Mesendoderm (in vitro differentiated cells): ENCODE data around the gene CFAP99.
"Not testable (repeated sequence)": the region's sequence is repeated elsewhere in the genome, so short reads cannot be mapped to it uniquely, and the experiment has no call there.

ENCODE experiments used
- DNase-seq: peaks from one replicate; pipeline ENCODE4 v3.0.0; 2013
- H2AK5ac ChIP-seq: 2 replicates; pipeline ENCODE4 v1.6.1; 2013; ENCODE audit warnings: low read length, inconsistent platforms
- H2BK120ac ChIP-seq: 2 replicates; pipeline ENCODE4 v1.6.1; 2013; ENCODE audit warnings: low read depth, mild to moderate bottlenecking, low read length, moderate library complexity, mixed read lengths
- H2BK15ac ChIP-seq: replicated peaks from 2 replicates; pipeline ENCODE4 v1.6.1; 2013; ENCODE audit warnings: low read depth, mild to moderate bottlenecking, moderate library complexity
- H2BK5ac ChIP-seq: 2 replicates; pipeline ENCODE4 v1.6.1; 2013; ENCODE audit warnings: low read length, inconsistent platforms
- H3K18ac ChIP-seq: 2 replicates; pipeline ENCODE4 v1.6.1; 2013; ENCODE audit warnings: mild to moderate bottlenecking, low read length, mixed read lengths
- H3K23ac ChIP-seq: one replicate; pipeline ENCODE4 v1.6.1; 2013; ENCODE audit warnings: low read length
- H3K27ac ChIP-seq: 2 replicates; pipeline ENCODE4 v1.5.1; 2013; ENCODE audit warnings: low read depth, mild to moderate bottlenecking, inconsistent platforms, low read length, moderate library complexity
- H3K27me3 ChIP-seq: 2 replicates; pipeline ENCODE4 v1.6.1; 2013; ENCODE audit warnings: low read length, control low read depth, mild to moderate bottlenecking, inconsistent platforms; ENCODE audit not compliant: insufficient read depth, poor library complexity
- H3K36me3 ChIP-seq: 2 replicates; pipeline ENCODE4 v1.6.1; 2013; ENCODE audit warnings: low read length, inconsistent platforms; ENCODE audit not compliant: control insufficient read depth, insufficient read depth
- H3K4ac ChIP-seq: one replicate; pipeline ENCODE4 v1.6.1; 2013; ENCODE audit warnings: low read depth, mild to moderate bottlenecking, low read length, moderate library complexity
- H3K4me1 ChIP-seq: 2 replicates; pipeline ENCODE4 v1.6.1; 2013; ENCODE audit warnings: low read depth, low read length, inconsistent platforms; ENCODE audit not compliant: control insufficient read depth
- H3K4me2 ChIP-seq: 2 replicates; pipeline ENCODE4 v1.6.1; 2013; ENCODE audit warnings: low read length
- H3K4me3 ChIP-seq: 2 replicates; pipeline ENCODE4 v1.5.1; 2013; ENCODE audit warnings: mild to moderate bottlenecking, low read length
- H3K56ac ChIP-seq: one replicate; pipeline ENCODE4 v1.6.1; 2013; ENCODE audit warnings: low read length
- H3K79me1 ChIP-seq: 2 replicates; pipeline ENCODE4 v1.6.1; 2013; ENCODE audit warnings: low read length, inconsistent platforms
- H3K79me2 ChIP-seq: 2 replicates; pipeline ENCODE4 v1.6.1; 2013; ENCODE audit warnings: mild to moderate bottlenecking, low read length; ENCODE audit not compliant: control insufficient read depth, insufficient read depth
- H3K9ac ChIP-seq: 2 replicates; pipeline ENCODE4 v1.6.1; 2013; ENCODE audit warnings: low read length, inconsistent platforms
- H4K5ac ChIP-seq: one replicate; pipeline ENCODE4 v1.6.1; 2013; ENCODE audit warnings: low read length
- H4K8ac ChIP-seq: one replicate; pipeline ENCODE4 v1.6.1; 2013; ENCODE audit warnings: low read depth, mild to moderate bottlenecking, control low read depth, low read length, moderate library complexity
- WGBS: extraction: QIAGEN DNeasy Blood & Tissue Kit; methylation state at CpG from one replicate; pipeline ENCODE4 v1.1.7; 2013; ENCODE audit warnings: low lambda C conversion rate, missing lambda C conversion rate; ENCODE audit not compliant: insufficient coverage; ENCODE audit errors: extremely low coverage; 5-methylcytosine and 5-hydroxymethylcytosine counted together

CFAP99 gene

DNA sequence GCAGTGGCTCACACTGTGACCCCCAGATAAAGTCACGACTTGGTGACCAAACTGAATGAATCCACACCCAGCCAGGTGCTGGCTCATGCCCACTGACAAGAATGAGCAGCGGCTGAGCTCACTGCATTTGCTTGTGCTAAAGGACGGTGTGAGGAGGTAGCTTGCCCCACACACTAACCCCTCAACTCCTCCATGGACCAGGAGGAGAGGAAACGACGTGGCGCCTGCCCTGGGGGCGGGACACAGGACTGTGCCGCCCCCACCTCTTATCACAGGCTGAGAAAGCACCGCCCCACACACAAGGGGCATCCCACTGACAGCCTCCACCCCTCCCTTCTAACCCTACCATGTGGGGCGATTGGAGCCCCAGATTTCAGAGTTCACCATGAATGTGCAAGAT, 43.3 kb upstream of the CFAP99 start:
- Histone ChIP-seq H3K4me3 (no peak overlapping the region), H3K56ac (no peak overlapping the region), H3K4me1 (no peaks in the 10 kb centered on the region), H3K18ac (no peak overlapping the region), H2BK5ac (no peak overlapping the region), H3K9ac (no peak overlapping the region), H2BK15ac (no peak overlapping the region), H3K4ac (no peak overlapping the region), H3K27me3 (no peaks in the 10 kb centered on the region), H4K8ac (no peak overlapping the region), H3K27ac (no peak overlapping the region), H3K23ac (no peak overlapping the region), H3K79me2 (no peaks in the 10 kb centered on the region), H3K4me2 (no peak overlapping the region), H4K5ac (no peak overlapping the region), H2BK120ac (no peak overlapping the region), H3K36me3 (no peaks in the 10 kb centered on the region), H3K79me1 (no peaks in the 10 kb centered on the region), H2AK5ac (no peak overlapping the region)
- DNase-seq, result no peak
- WGBS, result no CpG with 5 or more reads among the region's 10 CpGs

DNA sequence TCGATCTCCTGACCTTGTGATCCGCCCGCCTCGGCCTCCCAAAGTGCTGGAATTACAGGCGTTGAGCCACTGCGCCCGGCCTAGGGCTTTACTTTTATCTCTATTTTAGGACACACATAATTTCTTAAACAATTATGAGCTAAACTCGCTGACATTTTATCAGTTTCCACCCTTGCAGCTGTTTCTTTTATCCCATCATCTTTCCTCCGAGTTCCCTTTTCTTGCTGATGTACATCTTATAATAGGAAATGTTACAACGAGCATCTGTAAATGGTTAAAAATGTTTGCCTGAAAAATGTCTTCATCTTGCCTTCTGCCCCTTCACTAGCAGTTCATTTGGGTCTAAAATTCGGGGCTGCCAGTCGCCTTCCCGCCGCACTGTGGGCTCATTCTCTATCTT, 41.5 kb upstream of the CFAP99 start:
- H3K4ac ChIP-seq, result no peak overlapping the region
- H3K4me2 ChIP-seq, result no peak overlapping the region
- DNase-seq, result no peak
- H3K27ac ChIP-seq, result no peak overlapping the region
- no peak overlapping the region for H4K8ac ChIP-seq
- no peak overlapping the region for H2BK15ac ChIP-seq
- H3K56ac ChIP-seq, result no peak overlapping the region
- H3K36me3 ChIP-seq, result no peaks in the 10 kb centered on the region
- no CpG with 5 or more reads among the region's 14 CpGs for WGBS
- H3K79me1 ChIP-seq, result no peaks in the 10 kb centered on the region
- no peaks in the 10 kb centered on the region for H3K27me3 ChIP-seq
- H3K4me3 ChIP-seq, result no peak overlapping the region
- no peak overlapping the region for H2AK5ac ChIP-seq
- H2BK5ac ChIP-seq, result no peak overlapping the region
- no peaks in the 10 kb centered on the region for H3K4me1 ChIP-seq
- H2BK120ac ChIP-seq, result no peak overlapping the region
- H3K79me2 ChIP-seq, result no peaks in the 10 kb centered on the region
- H3K23ac ChIP-seq, result no peak overlapping the region
- no peak overlapping the region for H3K18ac ChIP-seq
- no peak overlapping the region for H4K5ac ChIP-seq
- H3K9ac ChIP-seq, result no peak overlapping the region

DNA sequence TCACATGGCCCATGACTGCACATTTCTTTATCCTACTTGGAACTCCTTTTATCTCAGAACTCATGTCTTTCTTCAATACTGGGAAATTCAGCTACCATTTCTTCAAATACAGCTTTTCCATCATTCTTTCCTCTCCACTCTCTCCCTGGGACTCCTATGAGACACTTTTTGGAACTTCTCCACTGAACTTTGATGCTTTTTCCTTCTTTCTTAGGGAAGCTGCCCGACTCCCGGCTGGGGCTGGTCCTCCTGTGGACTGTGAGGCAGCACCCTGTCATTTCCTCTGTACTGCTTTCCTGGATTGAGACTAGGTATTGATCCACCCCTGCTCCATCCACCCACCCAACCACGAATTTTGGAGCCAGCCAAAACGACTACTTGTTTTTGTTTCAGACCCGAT, 40.4 kb upstream of the CFAP99 start:
- Histone ChIP-seq H3K79me2 (no peaks in the 10 kb centered on the region), H3K4me2 (no peak overlapping the region), H2BK5ac (no peak overlapping the region), H3K56ac (no peak overlapping the region), H3K36me3 (no peaks in the 10 kb centered on the region), H3K27ac (no peak overlapping the region), H2AK5ac (no peak overlapping the region), H3K18ac (no peak overlapping the region), H3K4me3 (no peak overlapping the region), H2BK120ac (no peak overlapping the region), H3K27me3 (no peaks in the 10 kb centered on the region), H3K4ac (no peak overlapping the region), H4K8ac (no peak overlapping the region), H3K9ac (no peak overlapping the region), H4K5ac (no peak overlapping the region), H3K4me1 (no peaks in the 10 kb centered on the region), H2BK15ac (no peak overlapping the region), H3K23ac (no peak overlapping the region), H3K79me1 (no peaks in the 10 kb centered on the region)
- DNase-seq, result no peak
- WGBS, result no CpG with 5 or more reads among the region's 5 CpGs

DNA sequence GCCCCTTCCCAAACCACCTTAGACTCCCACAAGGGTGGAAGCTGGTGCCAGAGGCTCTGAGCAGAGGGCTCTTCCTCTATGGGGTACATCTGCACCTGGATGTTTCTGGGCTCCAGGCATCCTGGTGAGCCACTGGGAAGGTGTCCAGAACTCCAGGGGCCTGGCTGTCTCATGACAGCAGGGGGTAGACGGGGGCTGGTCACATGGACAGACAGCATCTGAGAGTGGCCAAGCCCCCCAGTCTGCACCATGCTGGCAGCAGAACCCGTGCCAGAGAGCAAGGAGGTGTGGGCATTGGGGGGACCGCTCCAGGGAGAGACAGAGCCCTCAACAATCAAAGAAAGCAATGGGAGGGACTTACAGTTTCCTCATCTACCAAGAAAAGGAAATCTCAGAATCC, 39.9 kb upstream of the CFAP99 start:
- no CpG with 5 or more reads among the region's 3 CpGs for WGBS
- no peak overlapping the region for H3K9ac ChIP-seq
- H4K8ac ChIP-seq, result no peak overlapping the region
- H3K4me2 ChIP-seq, result no peak overlapping the region
- no peaks in the 10 kb centered on the region for H3K79me2 ChIP-seq
- H2BK5ac ChIP-seq, result no peak overlapping the region
- no peak overlapping the region for H4K5ac ChIP-seq
- no peak overlapping the region for H2AK5ac ChIP-seq
- no peak overlapping the region for H2BK120ac ChIP-seq
- DNase-seq, result no peak
- no peaks in the 10 kb centered on the region for H3K36me3 ChIP-seq
- no peak overlapping the region for H3K27ac ChIP-seq
- H3K4me1 ChIP-seq, result no peaks in the 10 kb centered on the region
- no peak overlapping the region for H3K56ac ChIP-seq
- H3K18ac ChIP-seq, result no peak overlapping the region
- no peaks in the 10 kb centered on the region for H3K27me3 ChIP-seq
- H3K4me3 ChIP-seq, result no peak overlapping the region
- H3K79me1 ChIP-seq, result no peaks in the 10 kb centered on the region
- H3K4ac ChIP-seq, result no peak overlapping the region
- H3K23ac ChIP-seq, result no peak overlapping the region
- H2BK15ac ChIP-seq, result no peak overlapping the region

DNA sequence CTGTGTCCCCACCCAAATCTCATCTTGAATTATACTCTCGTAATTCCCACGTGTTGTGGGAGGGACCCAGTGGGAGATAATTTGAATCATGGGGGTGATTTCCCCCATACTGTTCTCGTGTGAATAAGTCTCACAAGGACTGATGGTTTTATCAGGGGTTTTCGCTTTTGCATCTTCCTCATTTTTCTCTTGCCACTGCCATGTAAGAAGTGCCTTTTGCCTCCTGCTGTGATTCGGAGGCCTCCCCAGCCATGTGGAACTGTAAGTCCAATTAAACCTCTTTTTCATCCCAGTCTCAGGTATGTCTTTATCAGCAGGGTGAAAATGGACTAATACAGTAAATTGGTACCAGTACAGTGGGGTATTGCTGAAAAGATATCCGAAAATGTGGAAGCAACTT, 38.2 kb upstream of the CFAP99 start:
- H3K56ac ChIP-seq, H3K27me3 ChIP-seq, H3K4me3 ChIP-seq, H3K4me2 ChIP-seq, H3K23ac ChIP-seq, H3K4me1 ChIP-seq, H2AK5ac ChIP-seq, DNase-seq, H3K18ac ChIP-seq, H3K27ac ChIP-seq, H3K79me2 ChIP-seq, H2BK120ac ChIP-seq, H3K4ac ChIP-seq, H3K9ac ChIP-seq, H4K5ac ChIP-seq, H2BK5ac ChIP-seq, H3K79me1 ChIP-seq, H3K36me3 ChIP-seq, H4K8ac ChIP-seq, H2BK15ac ChIP-seq: not testable (repeated sequence)
- no CpG with 5 or more reads among the region's 6 CpGs for WGBS

DNA sequence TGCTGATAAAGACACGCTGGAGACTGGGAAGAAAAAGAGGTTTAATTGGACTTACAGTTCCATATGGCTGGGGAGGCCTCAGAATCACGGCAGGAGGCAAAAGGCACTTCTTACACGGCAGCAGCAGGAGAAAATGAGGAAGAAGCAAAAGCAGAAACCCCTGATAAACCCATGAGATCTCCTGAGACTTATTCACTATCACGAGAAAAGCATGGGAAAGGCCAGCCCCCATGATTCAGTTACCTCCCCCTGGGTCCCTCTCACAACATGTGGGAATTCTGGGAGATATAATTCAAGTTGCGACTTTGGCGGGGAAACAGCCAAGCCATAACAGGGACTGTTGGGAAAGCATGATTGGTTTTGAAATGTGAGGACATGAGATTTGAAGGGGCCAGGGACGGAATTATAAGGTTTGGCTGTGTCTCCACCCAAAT, 36.0 kb upstream of the CFAP99 start:
- H3K4me3 ChIP-seq, H2BK120ac ChIP-seq, H3K36me3 ChIP-seq, H3K9ac ChIP-seq, H3K79me2 ChIP-seq, H4K8ac ChIP-seq, H3K4me2 ChIP-seq, H3K56ac ChIP-seq, H3K23ac ChIP-seq, H3K27ac ChIP-seq, H3K27me3 ChIP-seq, H4K5ac ChIP-seq, H2BK5ac ChIP-seq, H2BK15ac ChIP-seq, H3K18ac ChIP-seq, H3K4me1 ChIP-seq, H3K4ac ChIP-seq, H3K79me1 ChIP-seq, DNase-seq, H2AK5ac ChIP-seq: not testable (repeated sequence)
- WGBS, result no CpG with 5 or more reads among the region's 7 CpGs
